ENCODE data around the gene NAT9.

Gene NAT9

DNA sequence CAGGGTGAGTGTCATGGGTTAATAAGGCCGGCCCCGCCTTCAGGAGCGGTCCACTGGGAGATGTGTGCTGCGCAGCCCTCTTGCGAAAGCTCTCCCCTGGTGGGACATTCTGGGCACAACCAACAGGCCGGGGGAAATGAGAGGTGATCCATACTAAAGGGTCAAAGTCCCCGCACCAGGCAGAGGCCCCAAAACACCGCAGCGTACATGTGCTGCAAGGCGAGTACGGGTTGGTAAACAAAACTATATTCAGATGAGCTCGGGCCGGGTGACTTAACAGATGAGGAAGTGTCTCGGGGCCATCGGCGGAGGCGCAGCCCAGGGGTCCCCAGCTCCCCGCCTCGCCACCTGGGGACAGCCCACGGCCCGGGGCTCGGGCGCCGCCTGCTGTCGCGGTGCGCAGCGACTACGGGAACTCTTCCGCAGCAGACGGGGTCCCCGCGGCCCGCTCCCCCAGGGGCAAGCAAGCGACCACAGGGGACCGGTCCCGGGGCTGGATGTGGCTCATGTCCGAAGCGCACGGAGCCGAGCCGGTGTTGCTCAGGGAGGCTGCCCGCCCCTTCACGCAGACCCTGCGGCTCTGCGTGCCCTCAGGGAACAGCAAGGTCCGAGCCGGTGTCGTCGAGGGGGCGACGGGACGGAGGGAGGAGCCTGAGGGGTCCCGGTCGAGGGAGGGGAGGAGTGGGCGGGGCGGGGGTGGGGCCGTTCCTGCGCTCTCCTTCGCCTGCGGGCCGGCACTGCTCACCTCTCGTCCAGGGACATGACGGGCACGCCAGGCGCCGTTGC lies 39.4 kb downstream of the NAT9 start, which contains the start of gene RAB37:
RAB37 (plus strand) TSS at position 744 of the 786 bp plus-strand sequence; CDS start at position 761, 17 bp downstream.
- TF ChIP-seq, protein P1, sequence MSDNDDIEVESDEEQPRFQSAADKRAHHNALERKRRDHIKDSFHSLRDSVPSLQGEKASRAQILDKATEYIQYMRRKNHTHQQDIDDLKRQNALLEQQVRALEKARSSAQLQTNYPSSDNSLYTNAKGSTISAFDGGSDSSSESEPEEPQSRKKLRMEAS (IDR thresholded peaks at IDR 0.05; ENCODE audit: low read depth, low read length), result peak; percentile 77
- TF ChIP-seq, protein P2, sequence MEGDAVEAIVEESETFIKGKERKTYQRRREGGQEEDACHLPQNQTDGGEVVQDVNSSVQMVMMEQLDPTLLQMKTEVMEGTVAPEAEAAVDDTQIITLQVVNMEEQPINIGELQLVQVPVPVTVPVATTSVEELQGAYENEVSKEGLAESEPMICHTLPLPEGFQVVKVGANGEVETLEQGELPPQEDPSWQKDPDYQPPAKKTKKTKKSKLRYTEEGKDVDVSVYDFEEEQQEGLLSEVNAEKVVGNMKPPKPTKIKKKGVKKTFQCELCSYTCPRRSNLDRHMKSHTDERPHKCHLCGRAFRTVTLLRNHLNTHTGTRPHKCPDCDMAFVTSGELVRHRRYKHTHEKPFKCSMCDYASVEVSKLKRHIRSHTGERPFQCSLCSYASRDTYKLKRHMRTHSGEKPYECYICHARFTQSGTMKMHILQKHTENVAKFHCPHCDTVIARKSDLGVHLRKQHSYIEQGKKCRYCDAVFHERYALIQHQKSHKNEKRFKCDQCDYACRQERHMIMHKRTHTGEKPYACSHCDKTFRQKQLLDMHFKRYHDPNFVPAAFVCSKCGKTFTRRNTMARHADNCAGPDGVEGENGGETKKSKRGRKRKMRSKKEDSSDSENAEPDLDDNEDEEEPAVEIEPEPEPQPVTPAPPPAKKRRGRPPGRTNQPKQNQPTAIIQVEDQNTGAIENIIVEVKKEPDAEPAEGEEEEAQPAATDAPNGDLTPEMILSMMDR (IDR thresholded peaks at IDR 0.05; ENCODE audit: low read depth, low read length), result peak; percentile 50
- TF ChIP-seq POLR2A (IDR thresholded peaks at IDR 0.05; ENCODE audit: extremely low read depth, insufficient read length) (no peak), MYC (IDR thresholded peaks at IDR 0.05; ENCODE audit: low read depth, low read length) (peak; percentile 40; the same call in 1 of the 2 replicates)
- peak within 1 kb of the TSS; percentile 78 for H3K4me3 ChIP-seq (ENCODE audit: low read depth, low read length)
- DNase-seq (ENCODE audit: low read depth), result peak; percentile 95

GRCh38 chr17:74734256-74734655 lies 41.9 kb downstream of the NAT9 start:
- no peak overlapping the region for H3K4me3 ChIP-seq (ENCODE audit: low read depth, low read length)
- TF ChIP-seq POLR2A (IDR thresholded peaks at IDR 0.05; ENCODE audit: extremely low read depth, insufficient read length), result no peak
- TF ChIP-seq, protein P2 (IDR thresholded peaks at IDR 0.05; ENCODE audit: low read depth, low read length), result no peak
- TF ChIP-seq MYC (IDR thresholded peaks at IDR 0.05; ENCODE audit: low read depth, low read length), result no peak
- TF ChIP-seq, protein P1 (IDR thresholded peaks at IDR 0.05; ENCODE audit: low read depth, low read length), result no peak
- DNase-seq (ENCODE audit: low read depth), result no peak

DNA sequence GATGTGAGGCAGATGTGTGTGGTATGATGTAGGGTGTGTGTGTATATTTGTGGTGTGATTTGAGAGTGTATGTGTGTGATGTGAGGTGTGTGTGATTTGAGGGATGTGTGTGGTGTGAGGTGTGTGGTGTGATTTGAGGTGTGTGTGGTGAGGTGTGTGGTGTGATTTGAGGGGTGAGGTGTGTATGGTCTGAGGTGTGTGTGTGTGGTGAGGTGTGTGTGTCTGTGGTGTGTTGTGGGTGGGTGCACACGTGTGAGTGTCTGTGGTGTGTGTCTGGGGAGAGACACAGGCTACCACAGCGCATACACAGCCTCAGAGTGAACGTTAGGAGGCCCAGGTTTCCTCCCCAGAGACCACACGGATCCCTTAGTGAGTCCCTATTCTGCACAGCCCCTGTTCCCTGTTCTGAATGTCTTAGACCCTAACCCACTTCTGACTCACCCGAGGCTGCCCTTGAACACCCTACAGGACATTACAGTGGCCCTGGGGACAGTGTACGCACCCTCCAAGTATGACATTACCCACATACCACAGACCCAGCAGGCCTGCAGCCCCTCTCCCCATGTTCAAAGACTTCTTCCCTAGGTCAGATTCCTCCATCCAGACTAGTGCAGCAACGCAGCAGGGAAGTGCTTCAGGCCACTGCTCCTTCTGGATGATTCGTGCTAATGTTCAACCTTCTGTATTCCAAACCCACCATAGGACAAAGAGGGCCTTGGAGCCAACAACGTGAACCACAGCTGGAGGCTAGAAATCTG lies 42.6 kb downstream of the NAT9 start:
- no peak overlapping the region for H3K4me3 ChIP-seq (ENCODE audit: low read depth, low read length)
- TF ChIP-seq, protein P1 (IDR thresholded peaks at IDR 0.05; ENCODE audit: low read depth, low read length), result no peak
- TF ChIP-seq, protein P2 (IDR thresholded peaks at IDR 0.05; ENCODE audit: low read depth, low read length), result no peak
- TF ChIP-seq MYC (IDR thresholded peaks at IDR 0.05; ENCODE audit: low read depth, low read length) (no peak), POLR2A (IDR thresholded peaks at IDR 0.05; ENCODE audit: extremely low read depth, insufficient read length) (no peak)
- DNase-seq (ENCODE audit: low read depth), result no peak

GRCh38 chr17:74732042-74732867 lies 43.9 kb downstream of the NAT9 start:
- H3K4me3 ChIP-seq (ENCODE audit: low read depth, low read length), result no peak overlapping the region
- no peak for DNase-seq (ENCODE audit: low read depth)
- TF ChIP-seq, protein P1 (IDR thresholded peaks at IDR 0.05; ENCODE audit: low read depth, low read length), result no peak
- TF ChIP-seq MYC (IDR thresholded peaks at IDR 0.05; ENCODE audit: low read depth, low read length) (no peak), POLR2A (IDR thresholded peaks at IDR 0.05; ENCODE audit: extremely low read depth, insufficient read length) (no peak)
- TF ChIP-seq, protein P2 (IDR thresholded peaks at IDR 0.05; ENCODE audit: low read depth, low read length), result no peak

- no peak for DNase-seq (ENCODE audit: low read depth)
- H3K4me3 ChIP-seq (ENCODE audit: low read depth, low read length), result no peak overlapping the region
- TF ChIP-seq POLR2A (IDR thresholded peaks at IDR 0.05; ENCODE audit: extremely low read depth, insufficient read length) (no peak), MYC (IDR thresholded peaks at IDR 0.05; ENCODE audit: low read depth, low read length) (no peak)
- TF ChIP-seq, protein P2 (IDR thresholded peaks at IDR 0.05; ENCODE audit: low read depth, low read length), result no peak
- TF ChIP-seq, protein P1 (IDR thresholded peaks at IDR 0.05; ENCODE audit: low read depth, low read length), result no peak
Observed at GRCh38 chr17:74731347-74731605, 44.9 kb downstream of the NAT9 start.

Data from NB4 (cell line).